Liver (tissue), 3 donors: Measurements from ENCODE around the gene KDM4D.

Experiments
- CTCF ChIP-seq: fragments of 150-350 bp; IDR thresholded peaks from 2 replicates; pipeline ENCODE4 v1.5.1; 2017; ENCODE audit warnings: improper control_type of control experiment, low read depth, low read length; ENCODE audit not compliant: missing input control
- SP1 ChIP-seq: IDR thresholded peaks from 2 replicates; pipeline ENCODE4 v1.6.1; 2018; ENCODE audit warnings: antibody characterized with exemption, mild to moderate bottlenecking
- TAF1 ChIP-seq: conservative IDR thresholded peaks from 2 replicates; pipeline ENCODE4 v1.6.1; 2016; ENCODE audit warnings: antibody characterized with exemption, mild to moderate bottlenecking
- donor health status: healthy.
- donor health status: healthy.

DNA sequence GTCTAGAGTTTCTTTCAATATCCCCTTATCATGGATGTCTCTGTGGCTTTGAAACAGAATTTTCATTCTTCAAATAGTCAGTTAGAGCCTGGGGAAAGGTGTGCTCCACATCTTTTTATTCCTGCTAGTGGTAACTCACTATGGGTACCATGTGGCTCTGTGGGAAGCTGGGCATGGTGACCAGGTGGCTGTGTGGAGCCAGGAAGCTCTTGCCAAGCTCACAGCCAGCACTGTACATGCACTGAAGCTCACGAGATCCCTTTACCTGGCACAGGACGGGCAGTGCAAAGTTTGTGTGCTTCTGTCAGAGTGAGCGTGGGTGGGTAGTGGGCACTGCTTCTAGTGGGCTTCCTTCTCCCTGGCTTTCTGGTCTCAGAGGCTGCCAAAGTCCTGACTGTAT, 69.4 kb downstream of the KDM4D start:
- TF ChIP-seq SP1 = no peak
- no peak for TF ChIP-seq CTCF
- TF ChIP-seq TAF1 = no peak
